Medulla oblongata (tissue), 1 donor: ENCODE measurements around the gene USP35.
"Not testable (repeated sequence)": the region's sequence is repeated elsewhere in the genome, so short reads cannot be mapped to it uniquely, and the experiment has no call there.

Source experiments
- DNase-seq: peaks from one replicate; pipeline ENCODE4 v3.0.0-alpha.2; 2015; ENCODE audit errors: extremely low spot score

Gene USP35

GRCh38 chr11:78170874-78171549, 17.7 kb upstream of the USP35 start:
- DNase-seq, result no peak

DNA sequence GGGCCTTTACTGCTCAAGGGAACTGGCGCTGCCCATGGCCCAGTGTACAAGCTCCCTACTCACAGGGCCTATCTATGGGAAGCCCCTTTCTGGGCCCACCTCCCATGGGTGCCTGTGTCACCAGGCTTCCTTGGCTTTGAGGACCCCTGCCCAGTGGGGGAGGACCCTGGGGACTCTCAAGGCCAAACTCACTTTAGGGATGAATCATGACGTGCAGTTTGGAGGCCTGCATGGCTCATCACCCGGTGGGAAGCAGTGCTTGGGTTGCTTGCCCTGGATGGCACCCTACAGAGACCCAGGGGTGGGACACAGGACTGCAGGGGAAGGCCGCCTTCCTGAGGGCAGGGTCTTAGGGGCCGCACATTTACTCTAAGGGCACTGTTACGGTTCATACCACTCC, 16.8 kb upstream of the USP35 start:
- no peak for DNase-seq

GRCh38 chr11:78175862-78176261, 12.9 kb upstream of the USP35 start:
- not testable (repeated sequence) for DNase-seq

DNA sequence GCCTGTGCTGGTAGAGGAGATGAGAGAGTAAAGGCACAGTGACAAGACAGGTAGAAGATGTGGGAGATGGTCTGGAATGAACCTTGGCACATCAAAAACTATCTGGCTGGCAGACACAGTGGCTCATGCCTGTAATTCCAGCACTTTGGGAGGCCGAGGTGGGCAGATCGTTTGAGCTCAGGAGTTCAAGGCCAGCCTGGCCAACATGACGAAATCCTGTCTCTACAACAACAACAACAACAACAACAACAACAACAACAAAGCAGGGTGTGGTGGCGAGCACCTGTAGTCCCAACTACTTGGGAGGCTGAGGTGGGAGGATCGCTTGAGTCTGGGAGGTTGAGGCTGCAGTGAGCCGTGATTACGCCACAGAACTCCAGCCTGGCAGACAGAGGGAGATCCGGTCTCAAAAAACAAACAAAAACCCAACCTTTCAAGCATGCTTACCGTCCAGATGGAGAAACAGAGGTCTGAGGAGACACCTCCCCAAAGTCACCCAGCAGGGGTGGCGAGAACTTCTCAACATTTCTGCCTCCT, 12.0 kb upstream of the USP35 start:
- DNase-seq, result no peak

DNA sequence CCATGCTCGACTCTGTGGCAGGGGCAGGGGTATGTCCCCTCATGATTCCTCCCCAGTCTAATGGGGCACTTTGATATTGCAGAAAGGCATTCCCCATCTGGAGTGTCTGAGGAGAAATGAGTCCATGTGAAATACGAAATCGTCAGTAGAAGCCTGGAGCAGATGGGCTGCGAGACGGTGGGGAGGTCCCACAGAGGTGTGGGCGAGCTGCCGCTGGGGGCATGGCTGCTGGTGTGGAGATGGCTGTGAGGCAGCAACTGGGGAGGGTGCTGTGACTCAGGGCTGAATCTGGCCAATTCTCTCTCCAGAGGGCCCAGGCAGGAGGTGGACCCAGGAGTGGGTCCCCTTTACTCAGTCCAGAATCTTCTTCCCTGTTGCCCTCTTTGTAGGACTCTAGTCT, 11.5 kb upstream of the USP35 start:
- no peak for DNase-seq

DNA sequence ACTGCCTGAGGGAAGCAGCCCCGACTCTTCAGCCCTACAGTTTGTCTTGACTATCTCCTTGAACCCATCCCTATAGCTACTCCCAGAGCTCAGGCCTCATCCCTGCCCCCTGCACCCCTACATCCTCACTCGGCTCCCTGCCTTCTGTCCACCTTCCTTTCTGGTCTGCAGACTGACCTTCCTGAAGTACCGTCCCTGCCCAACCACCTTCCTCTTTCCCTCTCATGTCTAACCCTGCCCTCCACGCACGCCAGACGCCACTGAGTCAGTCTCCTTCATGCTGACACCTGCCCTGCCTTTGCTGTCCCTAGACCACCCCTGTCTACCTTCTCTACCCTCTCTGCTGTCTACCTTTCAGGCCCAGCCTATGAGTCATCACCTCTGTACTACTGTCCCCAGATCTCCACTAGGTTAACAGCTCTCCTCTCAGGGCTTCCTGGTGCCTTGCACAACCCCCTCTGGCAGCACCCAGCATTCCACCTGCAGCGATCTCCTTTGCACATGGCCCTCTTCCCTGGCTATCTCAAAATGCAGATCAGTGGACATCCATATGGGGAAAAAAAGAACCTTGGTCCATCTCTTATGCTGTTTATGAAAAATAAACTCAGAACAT, 9.2 kb upstream of the USP35 start:
- DNase-seq, result no peak

DNA sequence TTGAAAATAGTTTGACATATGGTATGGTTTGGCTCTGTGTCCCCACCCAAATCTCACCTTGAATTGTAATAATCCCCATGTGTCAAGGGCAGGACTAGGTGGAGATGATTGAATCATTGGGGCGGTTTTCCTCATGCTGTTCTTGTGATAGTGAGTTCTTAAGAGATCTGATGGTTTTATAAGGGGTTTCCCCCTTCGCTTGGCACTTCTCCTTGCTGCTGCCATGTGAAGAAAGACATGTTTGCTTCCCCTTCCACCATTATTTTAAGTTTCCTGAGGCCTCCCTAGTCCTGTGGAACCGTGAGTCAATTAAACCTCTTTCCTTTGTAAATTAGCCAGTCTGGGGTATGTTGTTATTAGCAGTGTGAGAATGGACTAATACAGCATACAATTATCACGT, 8.0 kb upstream of the USP35 start:
- DNase-seq, result no peak

DNA sequence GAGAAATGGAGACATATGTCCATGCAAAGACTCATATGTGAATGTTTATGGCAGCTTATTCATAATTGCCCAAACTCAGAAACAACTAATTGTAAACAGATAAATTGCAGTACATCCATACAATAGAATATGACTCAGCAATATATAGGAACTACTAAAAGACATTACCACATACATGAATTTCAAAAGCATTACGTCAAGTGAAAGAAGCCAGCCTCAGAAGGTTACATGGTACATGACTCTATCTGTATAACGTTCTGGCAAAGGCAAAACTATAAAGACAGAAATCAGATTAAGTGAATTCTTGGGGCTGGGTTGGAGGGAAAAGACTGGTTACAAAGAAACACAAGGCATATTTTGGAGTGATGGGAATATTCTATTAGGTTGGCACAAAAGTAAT, 7.5 kb upstream of the USP35 start:
- no peak for DNase-seq

DNA sequence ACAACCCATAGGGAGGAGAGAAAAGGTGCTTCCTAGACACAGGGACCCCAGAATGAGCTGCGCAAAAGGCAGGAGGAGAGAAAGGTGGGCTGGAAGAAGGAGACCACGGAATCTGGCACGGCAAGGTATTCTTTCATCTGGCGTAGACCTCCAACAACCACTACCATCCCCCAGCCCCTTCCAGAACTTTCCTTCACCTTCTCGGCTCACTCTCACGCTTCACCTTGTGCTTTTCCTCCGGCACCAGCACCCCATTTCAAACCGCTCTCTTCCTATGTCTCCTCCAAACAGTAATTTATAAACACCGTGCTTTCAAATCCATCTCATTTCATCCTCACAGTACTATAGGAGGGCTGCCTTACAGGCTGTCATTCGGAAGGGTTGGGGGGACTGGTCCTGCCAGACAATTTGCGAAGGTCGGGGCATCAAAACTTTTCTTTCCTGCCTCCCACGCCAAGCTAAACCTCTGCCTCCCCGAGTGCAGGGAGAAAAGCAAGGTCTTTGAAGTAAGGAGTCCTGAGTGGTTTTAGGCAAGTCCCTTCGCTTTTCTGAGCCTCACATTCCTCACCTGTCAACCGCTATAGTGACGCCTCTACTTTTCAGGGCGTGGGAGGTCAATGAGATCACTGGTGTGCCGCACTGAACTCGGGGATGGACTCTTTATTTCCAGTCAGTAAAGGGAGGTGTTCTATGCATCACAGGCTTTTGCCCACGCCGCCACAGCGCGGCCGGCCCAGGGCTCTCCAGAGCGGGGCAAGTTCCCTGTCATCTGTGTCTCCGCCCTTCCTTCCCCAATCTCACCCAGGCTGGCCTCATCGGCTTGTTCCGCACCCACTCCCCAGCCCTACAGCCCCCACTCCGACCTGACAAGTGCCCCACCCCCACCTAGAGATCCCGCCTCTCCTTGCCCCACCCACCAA, 1.1 kb upstream of the USP35 start:
- peak; percentile 76 for DNase-seq

- DNase-seq, result no peak
Measured at GRCh38 chr11:78189174-78189724, 530 bp downstream of the USP35 start.

GRCh38 chr11:78189851-78190250, 1.1 kb downstream of the USP35 start:
- DNase-seq, result no peak

DNA sequence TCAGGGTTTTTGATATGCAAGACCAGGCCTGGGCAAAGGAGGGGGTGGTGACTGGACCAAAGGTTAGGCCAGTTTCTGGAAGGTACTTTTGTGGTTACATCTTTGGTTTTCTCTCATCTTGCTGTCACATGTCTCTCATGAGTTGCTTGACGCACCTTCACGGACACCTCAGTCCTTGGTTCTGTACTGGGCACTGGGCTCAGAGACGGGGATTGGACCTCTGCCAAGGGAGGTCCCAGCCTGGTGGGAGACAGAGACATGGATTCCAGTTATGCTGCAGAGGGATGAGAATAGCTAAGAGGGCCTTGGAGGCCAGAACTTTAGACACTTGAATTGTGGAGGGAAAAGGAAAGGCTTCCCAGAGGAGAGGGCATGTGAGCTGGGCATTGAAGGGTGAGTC, 1.7 kb downstream of the USP35 start:
- no peak for DNase-seq

GRCh38 chr11:78190871-78191538, 2.3 kb downstream of the USP35 start:
- no peak for DNase-seq

DNA sequence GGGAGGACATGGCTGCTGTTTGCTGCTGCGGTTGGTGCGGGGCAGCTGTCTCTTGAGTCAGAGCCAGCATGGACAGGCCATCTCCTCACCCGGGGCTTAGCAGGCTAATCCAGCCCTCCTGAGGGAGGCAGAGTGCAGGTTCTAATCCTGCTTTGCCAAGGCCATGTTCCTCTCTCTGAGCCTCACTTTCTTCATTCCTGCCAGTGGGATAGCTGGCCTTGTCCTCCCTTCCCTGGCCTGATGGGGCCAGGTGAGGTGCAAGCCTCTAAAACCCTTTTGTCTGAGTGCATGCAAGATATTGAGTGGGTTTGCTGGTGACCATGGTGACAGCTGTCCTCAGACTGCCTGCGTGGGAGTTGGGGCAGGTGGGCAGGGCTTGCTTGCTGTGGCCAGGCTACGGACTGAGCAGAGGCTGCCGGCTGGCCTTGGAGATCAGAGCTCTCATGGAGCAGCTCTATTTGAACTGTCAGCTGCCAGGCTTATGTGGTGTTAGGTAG, 3.6 kb downstream of the USP35 start:
- no peak for DNase-seq

DNA sequence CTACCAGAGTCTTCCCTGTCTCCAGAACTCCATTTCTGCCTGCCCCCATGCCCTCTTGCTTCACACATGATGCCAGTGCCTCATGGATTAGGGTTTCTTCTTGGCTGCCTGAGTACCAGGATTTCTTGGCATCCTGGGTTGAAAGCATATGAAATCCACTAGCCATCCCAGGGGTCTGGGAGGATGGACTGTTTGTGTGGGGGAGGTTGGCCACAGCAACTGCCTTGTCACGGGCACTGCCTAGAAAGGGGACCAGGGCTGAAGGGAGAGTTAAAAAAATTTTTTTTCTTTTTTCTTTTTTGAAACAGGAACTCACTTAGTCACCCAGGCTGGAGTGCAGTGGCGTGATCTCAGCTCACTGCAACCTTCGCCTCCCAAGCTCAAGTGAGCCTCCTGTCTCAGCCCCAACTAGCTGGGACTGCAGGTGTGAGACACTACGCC, 4.2 kb downstream of the USP35 start:
- no peak for DNase-seq

GRCh38 chr11:78193806-78194205, 5.1 kb downstream of the USP35 start:
- no peak for DNase-seq

GRCh38 chr11:78194490-78194889, 5.8 kb downstream of the USP35 start:
- no peak for DNase-seq

GRCh38 chr11:78195917-78196560, 7.3 kb downstream of the USP35 start:
- no peak for DNase-seq

DNA sequence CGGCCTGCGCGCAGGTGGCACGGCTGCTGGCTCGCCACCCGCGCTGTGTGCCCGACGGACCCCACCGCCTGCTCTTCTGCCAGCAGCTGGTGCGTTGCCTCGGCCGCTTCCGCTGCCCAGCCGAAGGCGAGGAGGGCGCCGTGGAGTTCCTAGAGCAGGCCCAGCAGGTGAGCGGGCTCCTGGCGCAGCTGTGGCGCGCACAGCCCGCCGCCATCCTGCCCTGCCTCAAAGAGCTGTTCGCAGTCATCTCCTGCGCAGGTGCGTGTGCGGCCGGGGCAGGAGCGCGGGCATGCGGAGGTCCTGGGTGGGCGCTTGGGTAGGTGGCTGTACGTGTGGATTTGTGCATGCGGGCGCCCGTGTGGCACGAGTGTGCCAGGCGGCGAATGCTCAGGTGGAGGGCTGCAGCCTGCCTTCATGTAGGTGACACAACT, 8.0 kb downstream of the USP35 start:
- no peak for DNase-seq

- no peak for DNase-seq
Measured at GRCh38 chr11:78197816-78198215, 9.1 kb downstream of the USP35 start.
